ENCODE measurements around the gene CIT. TPM values are rescaled to one million over a fixed set of nuclear protein-coding genes. Genes with fewer than 3 reads are reported as not detected.

Gene CIT
- total RNA-seq, 4 donors from 2014 or later: under 0.01 to 28.1 (median 5.8) TPM

- no peak for TF ChIP-seq POLR2A (IDR thresholded peaks at IDR 0.05)
- TF ChIP-seq, protein P1, sequence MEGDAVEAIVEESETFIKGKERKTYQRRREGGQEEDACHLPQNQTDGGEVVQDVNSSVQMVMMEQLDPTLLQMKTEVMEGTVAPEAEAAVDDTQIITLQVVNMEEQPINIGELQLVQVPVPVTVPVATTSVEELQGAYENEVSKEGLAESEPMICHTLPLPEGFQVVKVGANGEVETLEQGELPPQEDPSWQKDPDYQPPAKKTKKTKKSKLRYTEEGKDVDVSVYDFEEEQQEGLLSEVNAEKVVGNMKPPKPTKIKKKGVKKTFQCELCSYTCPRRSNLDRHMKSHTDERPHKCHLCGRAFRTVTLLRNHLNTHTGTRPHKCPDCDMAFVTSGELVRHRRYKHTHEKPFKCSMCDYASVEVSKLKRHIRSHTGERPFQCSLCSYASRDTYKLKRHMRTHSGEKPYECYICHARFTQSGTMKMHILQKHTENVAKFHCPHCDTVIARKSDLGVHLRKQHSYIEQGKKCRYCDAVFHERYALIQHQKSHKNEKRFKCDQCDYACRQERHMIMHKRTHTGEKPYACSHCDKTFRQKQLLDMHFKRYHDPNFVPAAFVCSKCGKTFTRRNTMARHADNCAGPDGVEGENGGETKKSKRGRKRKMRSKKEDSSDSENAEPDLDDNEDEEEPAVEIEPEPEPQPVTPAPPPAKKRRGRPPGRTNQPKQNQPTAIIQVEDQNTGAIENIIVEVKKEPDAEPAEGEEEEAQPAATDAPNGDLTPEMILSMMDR (IDR thresholded peaks at IDR 0.05): no peak
- Histone ChIP-seq H3K36me3 (no peaks in the 10 kb centered on the region), H3K4me3 (no peak overlapping the region), H3K4me1 (no peaks in the 10 kb centered on the region), H3K9me3 (no peaks in the 10 kb centered on the region), H3K27me3 (no peaks in the 10 kb centered on the region), H3K27ac (no peak overlapping the region)
- DNase-seq: no peak
- intact Hi-C loops (cut with DNase I; ENCODE audit: low total_unique reads): no loop called here
These were observed 55.1 kb downstream of the CIT start for GRCh38 chr12:119822046-119822445.

GRCh38 chr12:119819322-119819721 is 57.8 kb downstream of the CIT start:
- Histone ChIP-seq H3K27me3 (no peaks in the 10 kb centered on the region), H3K4me1 (no peaks in the 10 kb centered on the region), H3K27ac (no peak overlapping the region), H3K9me3 (no peaks in the 10 kb centered on the region), H3K4me3 (no peak overlapping the region), H3K36me3 (no peaks in the 10 kb centered on the region)
- intact Hi-C loops (cut with DNase I; ENCODE audit: low total_unique reads): no loop called here
- no peak for TF ChIP-seq POLR2A (IDR thresholded peaks at IDR 0.05)
- TF ChIP-seq, protein P1 (IDR thresholded peaks at IDR 0.05): no peak
- no peak for DNase-seq

- Histone ChIP-seq H3K36me3 (no peaks in the 10 kb centered on the region), H3K27ac (no peak overlapping the region), H3K4me1 (no peaks in the 10 kb centered on the region), H3K9me3 (no peaks in the 10 kb centered on the region), H3K4me3 (no peak overlapping the region), H3K27me3 (no peaks in the 10 kb centered on the region)
- intact Hi-C loops (cut with DNase I; ENCODE audit: low total_unique reads): no loop called here
- TF ChIP-seq POLR2A (IDR thresholded peaks at IDR 0.05): no peak
- TF ChIP-seq, protein P1 (IDR thresholded peaks at IDR 0.05): no peak
- DNase-seq: no peak
These were observed 59.4 kb downstream of the CIT start for GRCh38 chr12:119817546-119818343.

GRCh38 chr12:119809023-119809422 is 68.1 kb downstream of the CIT start:
- H3K36me3 ChIP-seq: no peaks in the 10 kb centered on the region
- no peak for DNase-seq
- H3K4me1 ChIP-seq: no peaks in the 10 kb centered on the region
- H3K27me3 ChIP-seq: peaks cover 0 to 4% of the 10 kb centered on the region in 2 donors
- H3K4me3 ChIP-seq: no peak overlapping the region
- H3K27ac ChIP-seq: no peak overlapping the region
- intact Hi-C loops (cut with DNase I; ENCODE audit: low total_unique reads): no loop called here
- TF ChIP-seq POLR2A (IDR thresholded peaks at IDR 0.05): no peak
- TF ChIP-seq, protein P1 (IDR thresholded peaks at IDR 0.05): no peak
- no peaks in the 10 kb centered on the region for H3K9me3 ChIP-seq

- intact Hi-C loops (cut with DNase I; ENCODE audit: low total_unique reads): no loop called here
- no peaks in the 10 kb centered on the region for H3K4me1 ChIP-seq
These were observed 68.7 kb downstream of the CIT start for GRCh38 chr12:119808441-119808840.

More at GRCh38 chr12:119808441-119808840, 68.7 kb downstream of the CIT start:
- TF ChIP-seq, protein P1 (IDR thresholded peaks at IDR 0.05): no peak
- TF ChIP-seq POLR2A (IDR thresholded peaks at IDR 0.05): no peak
- Histone ChIP-seq H3K27ac (no peak overlapping the region), H3K27me3 (peaks cover 0 to 4% of the 10 kb centered on the region in 2 donors), H3K9me3 (no peaks in the 10 kb centered on the region), H3K36me3 (no peaks in the 10 kb centered on the region), H3K4me3 (no peak overlapping the region)
- no peak for DNase-seq
